B cell (primary cell): ENCODE measurements around the gene MAN1A1. TPM values are rescaled to one million over a fixed set of nuclear protein-coding genes. Genes with fewer than 3 reads are reported as not detected.

Experiments
- ATAC-seq: fragments of 200-7000 bp; cut with Tn5 transposase; one replicate; pipeline ENCODE4 v1.10.0; 2021; ENCODE audit warnings: low read depth, mild to moderate bottlenecking, moderate number of reproducible peaks, moderate library complexity
- CTCF ChIA-PET: fragments of 350-600 bp; sonication (Branson Sonifier 250); formaldehyde crosslinking; loops from one replicate; lab custom pipeline; 2021; ENCODE audit warnings: antibody characterized with exemption, inconsistent platforms; lab: Charles Lee
- POLR2A ChIA-PET: fragments of 350-600 bp; sonication (Branson Sonifier 250); formaldehyde crosslinking; loops from one replicate; lab custom pipeline; 2021; ENCODE audit warnings: antibody characterized with exemption; lab: Charles Lee
- DNase-seq: peaks from one replicate; pipeline ENCODE4 v3.0.0; 2013
- H2AFZ ChIP-seq: 2 replicates; pipeline ENCODE4 v1.6.1; 2012; ENCODE audit warnings: mild to moderate bottlenecking, low read depth, low read length; ENCODE audit not compliant: insufficient read depth, poor library complexity, severe bottlenecking
- H3K27ac ChIP-seq, 2 donors: 1 replicate in 1 of 2; 2 replicates in 1 of 2; pipeline ENCODE4 v1.5.1; 2012 to 2013; ENCODE audit warnings: low read length in 2 of 2, mild to moderate bottlenecking in 2 of 2, moderate library complexity in 1 of 2
- H3K27me3 ChIP-seq, 4 experiments: fragments of 200-600 bp in 1 of 4; sonication (generic) in 1 of 4; replicated peaks in 1 of 4; 1 replicate in 2 of 4; 2 replicates in 2 of 4; pipeline versions ENCODE4 v1.6.1 to v1.7.0; 2013 to 2016; ENCODE audit warnings: low read length in 3 of 4, mild to moderate bottlenecking in 2 of 4, mixed read lengths in 1 of 4, moderate library complexity in 1 of 4; ENCODE audit not compliant: insufficient read depth in 4 of 4, control insufficient read depth in 3 of 4; ENCODE audit errors: control extremely low read depth in 1 of 4
- H3K36me3 ChIP-seq, 2 experiments: replicated peaks in 1 of 2; 1 replicate in 1 of 2; 2 replicates in 1 of 2; pipeline versions ENCODE4 v1.6.1 to v1.7.1; 2013; ENCODE audit warnings: low read length in 1 of 2; ENCODE audit not compliant: insufficient read depth in 2 of 2, control insufficient read depth in 1 of 2; ENCODE audit errors: control extremely low read depth in 1 of 2, extremely low read depth in 1 of 2
- H3K4me1 ChIP-seq, 2 donors: fragments of 200-600 bp in 1 of 2; sonication (generic) in 1 of 2; 1 replicate in 1 of 2; 2 replicates in 1 of 2; pipeline versions ENCODE4 v1.5.1 to v1.6.1; 2013 to 2017; ENCODE audit warnings: low read length in 2 of 2; ENCODE audit not compliant: control insufficient read depth in 2 of 2, insufficient read depth in 2 of 2
- H3K4me2 ChIP-seq: replicated peaks from 2 replicates; pipeline ENCODE3; 2012; ENCODE audit warnings: mild to moderate bottlenecking, low read depth, low read length; ENCODE audit not compliant: poor library complexity, severe bottlenecking
- H3K4me3 ChIP-seq, 5 experiments: fragments of 200-600 bp in 1 of 5; sonication (generic) in 1 of 5; 1 replicate in 3 of 5; 2 replicates in 2 of 5; pipeline versions ENCODE4 v1.5.1 to v1.7.0; 2011 to 2016; ENCODE audit warnings: low read length in 4 of 5, mild to moderate bottlenecking in 4 of 5, low read depth in 2 of 5, control low read depth in 1 of 5, moderate library complexity in 1 of 5; ENCODE audit not compliant: insufficient read depth in 1 of 5; ENCODE audit errors: control extremely low read depth in 1 of 5, extremely low read depth in 1 of 5
- H3K79me2 ChIP-seq: fragments of 200-600 bp; sonication (generic); one replicate; pipeline ENCODE4 v1.6.0; 2016; ENCODE audit warnings: low read length; ENCODE audit not compliant: control insufficient read depth, insufficient read depth
- H3K9ac ChIP-seq: fragments of 200-600 bp; sonication (generic); 2 replicates; pipeline ENCODE4 v1.6.1; 2017; ENCODE audit warnings: mild to moderate bottlenecking, low read length, moderate library complexity
- H3K9me3 ChIP-seq, 3 donors: one replicate each; pipeline versions ENCODE4 v1.6.1 to v1.7.1; 2013; ENCODE audit warnings: low read length in 2 of 3; ENCODE audit not compliant: control insufficient read depth in 2 of 3, insufficient read depth in 1 of 3; ENCODE audit errors: control extremely low read depth in 1 of 3
- H4K20me1 ChIP-seq: 2 replicates; pipeline ENCODE4 v1.6.0; 2012; ENCODE audit warnings: mild to moderate bottlenecking, low read length; ENCODE audit not compliant: insufficient read depth, control insufficient read depth, poor library complexity, severe bottlenecking
- H3K27ac Mint-ChIP-seq: one replicate; pipeline ENCODE4 v1.8.0; 2021; ENCODE audit warnings: mixed read lengths
- H3K27me3 Mint-ChIP-seq: one replicate; pipeline ENCODE4 v1.8.0; 2021; ENCODE audit warnings: mixed read lengths
- H3K4me1 Mint-ChIP-seq: one replicate; pipeline ENCODE4 v1.8.0; 2021; ENCODE audit warnings: mixed read lengths
- H3K4me3 Mint-ChIP-seq: one replicate; pipeline ENCODE4 v1.8.0; 2021; ENCODE audit warnings: mixed read lengths
- H3K9me3 Mint-ChIP-seq: one replicate; pipeline ENCODE4 v1.8.0; 2022; ENCODE audit warnings: mixed read lengths; ENCODE audit not compliant: insufficient read depth
- EZH2 ChIP-seq: IDR thresholded peaks from 2 replicates; pipeline ENCODE4 v1.6.1; 2012; ENCODE audit warnings: borderline replicate concordance, low read depth, mild to moderate bottlenecking, moderate library complexity, low read length; ENCODE audit not compliant: insufficient read depth, poor library complexity, severe bottlenecking
- WGBS: methylation state at CpG from one replicate; pipeline ENCODE4 v1.1.5; 2013; ENCODE audit warnings: missing lambda C conversion rate; ENCODE audit not compliant: insufficient coverage; 5-methylcytosine and 5-hydroxymethylcytosine counted together
- intact Hi-C: fragments of 100-400 bp; cut with micrococcal nuclease; formaldehyde crosslinking; loops from one replicate; pipeline ENCODE4 v1.10.0; 2022
- polyA plus RNA-seq: library from polyadenylated mRNA; depleted of rRNA; stranded (reverse); fragments of >200 nt; gene quantifications from 2 replicates; pipeline ENCODE4 v1.2.3, GENCODE V29; 2012
- total RNA-seq, 2 donors: library from RNA; stranded (reverse); fragments of 120-200 nt in 1 of 2; gene quantifications; 1 replicate in 1 of 2; 2 replicates in 1 of 2; pipeline versions ENCODE4 v1.2.3 to v1.2.4, GENCODE V29; 2013 to 2022
- TF ChIP-seq, protein P1 (sequence below): fragments of 200-600 bp; IDR thresholded peaks from one replicate; pipeline ENCODE4 v1.8.0; 2022; ENCODE audit warnings: antibody characterized with exemption, mild to moderate bottlenecking

The MAN1A1 gene
- total and polyA plus RNA-seq, 2 donors (not counting 1 experiment from before 2014, with no cell fraction given): 5.1 to 31.7 TPM

DNA sequence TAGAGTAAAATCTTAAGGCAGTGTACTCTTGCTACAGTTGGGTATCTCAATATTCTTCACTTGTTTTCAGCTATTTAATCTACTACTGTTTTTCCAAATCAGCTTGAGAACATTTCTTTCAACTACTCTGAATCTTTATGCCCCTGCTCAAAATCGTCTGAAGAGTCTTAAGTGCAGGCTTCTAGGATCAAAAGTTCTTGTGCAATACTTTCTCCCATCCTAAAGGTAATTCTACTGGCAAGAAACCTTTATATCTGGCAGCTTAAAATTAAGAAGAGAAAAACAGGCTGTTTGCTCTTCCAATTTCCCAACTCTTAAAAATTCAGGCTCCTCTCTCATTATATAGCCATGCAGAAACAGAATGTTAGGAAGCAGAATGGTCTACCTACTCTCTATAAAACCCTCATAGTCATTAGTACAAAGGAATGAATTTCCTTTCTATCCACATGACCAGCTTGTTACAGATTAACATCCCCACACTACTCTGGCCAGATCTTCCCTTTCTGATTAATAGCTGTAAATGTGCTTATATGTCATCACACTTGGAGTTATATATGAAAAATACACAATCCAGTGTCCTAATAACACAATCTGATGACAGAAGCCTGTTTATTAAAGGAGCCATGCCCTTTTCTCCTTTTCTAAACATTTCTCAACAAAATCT, 148.9 kb downstream of the MAN1A1 start:
- no peak overlapping the region for H3K4me3 ChIP-seq
- H3K9me3 ChIP-seq: no peaks in the 10 kb centered on the region
- no peaks in the 10 kb centered on the region for H3K9me3 Mint-ChIP-seq
- H3K27ac Mint-ChIP-seq: no peak overlapping the region
- intact Hi-C loops: no loop called here
- WGBS: no CpG with 5 or more reads among the region's 1 CpG
- no peak overlapping the region for H3K27ac ChIP-seq
- ATAC-seq (no peak), DNase-seq (no peak)
- H3K4me2 ChIP-seq: no peak overlapping the region
- no peak overlapping the region for H2AFZ ChIP-seq
- H3K27me3 Mint-ChIP-seq: no peaks in the 10 kb centered on the region
- peaks cover 0 to 17% of the 10 kb centered on the region in 2 experiments for H3K36me3 ChIP-seq
- H3K27me3 ChIP-seq: no peaks in the 10 kb centered on the region
- H3K4me1 Mint-ChIP-seq: no peaks in the 10 kb centered on the region
- no peak overlapping the region for H3K4me3 Mint-ChIP-seq
- no peak overlapping the region for H3K9ac ChIP-seq
- ChIA-PET CTCF (no interaction called here), POLR2A (no interaction called here)
- TF ChIP-seq, protein P1, sequence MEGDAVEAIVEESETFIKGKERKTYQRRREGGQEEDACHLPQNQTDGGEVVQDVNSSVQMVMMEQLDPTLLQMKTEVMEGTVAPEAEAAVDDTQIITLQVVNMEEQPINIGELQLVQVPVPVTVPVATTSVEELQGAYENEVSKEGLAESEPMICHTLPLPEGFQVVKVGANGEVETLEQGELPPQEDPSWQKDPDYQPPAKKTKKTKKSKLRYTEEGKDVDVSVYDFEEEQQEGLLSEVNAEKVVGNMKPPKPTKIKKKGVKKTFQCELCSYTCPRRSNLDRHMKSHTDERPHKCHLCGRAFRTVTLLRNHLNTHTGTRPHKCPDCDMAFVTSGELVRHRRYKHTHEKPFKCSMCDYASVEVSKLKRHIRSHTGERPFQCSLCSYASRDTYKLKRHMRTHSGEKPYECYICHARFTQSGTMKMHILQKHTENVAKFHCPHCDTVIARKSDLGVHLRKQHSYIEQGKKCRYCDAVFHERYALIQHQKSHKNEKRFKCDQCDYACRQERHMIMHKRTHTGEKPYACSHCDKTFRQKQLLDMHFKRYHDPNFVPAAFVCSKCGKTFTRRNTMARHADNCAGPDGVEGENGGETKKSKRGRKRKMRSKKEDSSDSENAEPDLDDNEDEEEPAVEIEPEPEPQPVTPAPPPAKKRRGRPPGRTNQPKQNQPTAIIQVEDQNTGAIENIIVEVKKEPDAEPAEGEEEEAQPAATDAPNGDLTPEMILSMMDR: no peak
- no peak for TF ChIP-seq EZH2
- H3K4me1 ChIP-seq: no peaks in the 10 kb centered on the region
- no peaks in the 10 kb centered on the region for H4K20me1 ChIP-seq
- H3K79me2 ChIP-seq: no peaks in the 10 kb centered on the region

GRCh38 chr6:119197271-119197670, 152.3 kb downstream of the MAN1A1 start:
- H3K27ac Mint-ChIP-seq: no peak overlapping the region
- H3K4me3 Mint-ChIP-seq: no peak overlapping the region
- Histone ChIP-seq H3K27ac (no peak overlapping the region), H3K4me3 (no peak overlapping the region), H2AFZ (no peak overlapping the region), H3K4me1 (no peaks in the 10 kb centered on the region), H3K9ac (no peak overlapping the region), H4K20me1 (no peaks in the 10 kb centered on the region), H3K9me3 (no peaks in the 10 kb centered on the region), H3K36me3 (peaks cover 0 to 13% of the 10 kb centered on the region in 2 experiments), H3K79me2 (no peaks in the 10 kb centered on the region), H3K4me2 (no peak overlapping the region), H3K27me3 (no peaks in the 10 kb centered on the region)
- intact Hi-C loops: no loop called here
- no peaks in the 10 kb centered on the region for H3K4me1 Mint-ChIP-seq
- ATAC-seq: no peak
- H3K27me3 Mint-ChIP-seq: no peaks in the 10 kb centered on the region
- ChIA-PET POLR2A (no interaction called here), CTCF (no interaction called here)
- DNase-seq: no peak
- 100% methylated on average over 3 of the region's 5 CpGs for WGBS
- no peaks in the 10 kb centered on the region for H3K9me3 Mint-ChIP-seq
- TF ChIP-seq, protein P1: no peak
- no peak for TF ChIP-seq EZH2
